ENCODE results near the gene CMSS1. TPM values are rescaled to one million over a fixed set of nuclear protein-coding genes. Genes with fewer than 3 reads are reported as not detected.

The CMSS1 gene
- total RNA-seq, 1 experiment from 2014 or later = 50.7 TPM

- in situ Hi-C loops (cut with HindIII; ENCODE audit: low pct_unique_long_range_greater_than_20kb, low sequenced_read_pairs) = no loop called here
- DNase-seq (ENCODE audit: low read depth, low spot score) = no peak
These were observed 189.7 kb downstream of the CMSS1 start for GRCh38 chr3:100007313-100007712.

- in situ Hi-C loops (cut with HindIII; ENCODE audit: low pct_unique_long_range_greater_than_20kb, low sequenced_read_pairs) = no loop called here
- DNase-seq (ENCODE audit: low read depth, low spot score) = no peak
These were observed 190.5 kb downstream of the CMSS1 start for GRCh38 chr3:100008081-100008698.

- no peak for DNase-seq (ENCODE audit: low read depth, low spot score)
- in situ Hi-C loops (cut with HindIII; ENCODE audit: low pct_unique_long_range_greater_than_20kb, low sequenced_read_pairs) = no loop called here
These were observed 191.8 kb downstream of the CMSS1 start for GRCh38 chr3:100009276-100010086.

- in situ Hi-C loops (cut with HindIII; ENCODE audit: low pct_unique_long_range_greater_than_20kb, low sequenced_read_pairs) = no loop called here
- no peak for DNase-seq (ENCODE audit: low read depth, low spot score)
These were observed 192.4 kb downstream of the CMSS1 start for GRCh38 chr3:100010087-100010417.

GRCh38 chr3:100018806-100019205 is 201.1 kb downstream of the CMSS1 start:
- DNase-seq (ENCODE audit: low read depth, low spot score) = no peak
- in situ Hi-C loops (cut with HindIII; ENCODE audit: low pct_unique_long_range_greater_than_20kb, low sequenced_read_pairs) = no loop called here

- no peak for DNase-seq (ENCODE audit: low read depth, low spot score)
- in situ Hi-C loops (cut with HindIII; ENCODE audit: low pct_unique_long_range_greater_than_20kb, low sequenced_read_pairs) = no loop called here
These were observed 202.1 kb downstream of the CMSS1 start for GRCh38 chr3:100019719-100020118.

- in situ Hi-C loops (cut with HindIII; ENCODE audit: low pct_unique_long_range_greater_than_20kb, low sequenced_read_pairs) = no loop called here
- no peak for DNase-seq (ENCODE audit: low read depth, low spot score)
These were observed 203.4 kb downstream of the CMSS1 start for GRCh38 chr3:100020876-100021644.

GRCh38 chr3:100022506-100022905 is 204.8 kb downstream of the CMSS1 start:
- in situ Hi-C loops (cut with HindIII; ENCODE audit: low pct_unique_long_range_greater_than_20kb, low sequenced_read_pairs) = no loop called here
- no peak for DNase-seq (ENCODE audit: low read depth, low spot score)

GRCh38 chr3:100023150-100023549 is 205.5 kb downstream of the CMSS1 start:
- DNase-seq (ENCODE audit: low read depth, low spot score) = no peak
- in situ Hi-C loops (cut with HindIII; ENCODE audit: low pct_unique_long_range_greater_than_20kb, low sequenced_read_pairs) = no loop called here

GRCh38 chr3:100023595-100023994 is 205.9 kb downstream of the CMSS1 start:
- in situ Hi-C loops (cut with HindIII; ENCODE audit: low pct_unique_long_range_greater_than_20kb, low sequenced_read_pairs) = no loop called here
- DNase-seq (ENCODE audit: low read depth, low spot score) = no peak

GRCh38 chr3:100024520-100025303 is 207.1 kb downstream of the CMSS1 start:
- in situ Hi-C loops (cut with HindIII; ENCODE audit: low pct_unique_long_range_greater_than_20kb, low sequenced_read_pairs) = no loop called here
- DNase-seq (ENCODE audit: low read depth, low spot score) = no peak

- no peak for DNase-seq (ENCODE audit: low read depth, low spot score)
- in situ Hi-C loops (cut with HindIII; ENCODE audit: low pct_unique_long_range_greater_than_20kb, low sequenced_read_pairs) = no loop called here
These were observed 209.7 kb downstream of the CMSS1 start for GRCh38 chr3:100027321-100027720.

- no peak for DNase-seq (ENCODE audit: low read depth, low spot score)
- in situ Hi-C loops (cut with HindIII; ENCODE audit: low pct_unique_long_range_greater_than_20kb, low sequenced_read_pairs) = no loop called here
These were observed 211.4 kb downstream of the CMSS1 start for GRCh38 chr3:100029052-100029451.

- no peak for DNase-seq (ENCODE audit: low read depth, low spot score)
- in situ Hi-C loops (cut with HindIII; ENCODE audit: low pct_unique_long_range_greater_than_20kb, low sequenced_read_pairs) = no loop called here
These were observed 212.0 kb downstream of the CMSS1 start for GRCh38 chr3:100029689-100030088.

GRCh38 chr3:100030346-100030745 is 212.7 kb downstream of the CMSS1 start:
- no peak for DNase-seq (ENCODE audit: low read depth, low spot score)
- in situ Hi-C loops (cut with HindIII; ENCODE audit: low pct_unique_long_range_greater_than_20kb, low sequenced_read_pairs) = no loop called here

- in situ Hi-C loops (cut with HindIII; ENCODE audit: low pct_unique_long_range_greater_than_20kb, low sequenced_read_pairs) = no loop called here
- DNase-seq (ENCODE audit: low read depth, low spot score) = no peak
These were observed 213.3 kb downstream of the CMSS1 start for GRCh38 chr3:100030914-100031425.

- no peak for DNase-seq (ENCODE audit: low read depth, low spot score)
- in situ Hi-C loops (cut with HindIII; ENCODE audit: low pct_unique_long_range_greater_than_20kb, low sequenced_read_pairs) = no loop called here
These were observed 214.6 kb downstream of the CMSS1 start for GRCh38 chr3:100032243-100032642.

- DNase-seq (ENCODE audit: low read depth, low spot score) = no peak
These were observed 215.5 kb downstream of the CMSS1 start for GRCh38 chr3:100033184-100033583.

More at GRCh38 chr3:100033184-100033583, 215.5 kb downstream of the CMSS1 start:
- in situ Hi-C loops (cut with HindIII; ENCODE audit: low pct_unique_long_range_greater_than_20kb, low sequenced_read_pairs) = no loop called here
